Measurements from ENCODE around the gene KCNH4. TPM values are rescaled to one million over a fixed set of nuclear protein-coding genes. Genes with fewer than 3 reads are reported as not detected.

The KCNH4 gene
- total and polyA plus RNA-seq, 9 donors: 0.07 to 0.40 (median 0.12) TPM; not detected in 4

DNA sequence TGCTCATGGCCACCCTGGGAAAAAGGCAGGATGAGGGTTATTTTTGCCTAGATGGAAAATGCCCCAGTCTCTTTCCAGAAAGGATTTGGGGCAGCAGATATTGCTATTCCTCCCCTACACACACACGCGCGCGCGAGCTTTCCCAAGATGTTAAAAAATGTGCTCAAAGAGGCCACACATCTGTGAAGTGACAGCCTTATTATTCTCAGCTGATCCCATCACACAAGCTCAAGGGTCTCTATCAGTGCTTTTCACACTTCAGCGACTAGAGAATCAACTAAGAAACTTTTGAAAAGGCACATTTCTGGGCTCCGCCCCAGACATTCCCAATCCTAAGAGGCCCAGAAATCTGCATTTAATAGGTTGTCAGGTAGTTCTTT, 20.4 kb downstream of the KCNH4 start:
- H3K27ac ChIP-seq: no peak overlapping the region
- no peaks in the 10 kb centered on the region for H3K4me1 ChIP-seq (ENCODE audit: insufficient read depth)
- 84 to 88% (median 86%) methylated on average over 7 of the region's 7 CpGs for WGBS, 3 donors
- H3K4me3 ChIP-seq: no peak overlapping the region
- no peak for DNase-seq
- TF ChIP-seq, protein P1, sequence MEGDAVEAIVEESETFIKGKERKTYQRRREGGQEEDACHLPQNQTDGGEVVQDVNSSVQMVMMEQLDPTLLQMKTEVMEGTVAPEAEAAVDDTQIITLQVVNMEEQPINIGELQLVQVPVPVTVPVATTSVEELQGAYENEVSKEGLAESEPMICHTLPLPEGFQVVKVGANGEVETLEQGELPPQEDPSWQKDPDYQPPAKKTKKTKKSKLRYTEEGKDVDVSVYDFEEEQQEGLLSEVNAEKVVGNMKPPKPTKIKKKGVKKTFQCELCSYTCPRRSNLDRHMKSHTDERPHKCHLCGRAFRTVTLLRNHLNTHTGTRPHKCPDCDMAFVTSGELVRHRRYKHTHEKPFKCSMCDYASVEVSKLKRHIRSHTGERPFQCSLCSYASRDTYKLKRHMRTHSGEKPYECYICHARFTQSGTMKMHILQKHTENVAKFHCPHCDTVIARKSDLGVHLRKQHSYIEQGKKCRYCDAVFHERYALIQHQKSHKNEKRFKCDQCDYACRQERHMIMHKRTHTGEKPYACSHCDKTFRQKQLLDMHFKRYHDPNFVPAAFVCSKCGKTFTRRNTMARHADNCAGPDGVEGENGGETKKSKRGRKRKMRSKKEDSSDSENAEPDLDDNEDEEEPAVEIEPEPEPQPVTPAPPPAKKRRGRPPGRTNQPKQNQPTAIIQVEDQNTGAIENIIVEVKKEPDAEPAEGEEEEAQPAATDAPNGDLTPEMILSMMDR (IDR thresholded peaks at IDR 0.05): no peak
- TF ChIP-seq POLR2A (IDR thresholded peaks at IDR 0.05) (no peak), EP300 (IDR thresholded peaks at IDR 0.05) (no peak)
- intact Hi-C loops (cut with DNase I): no loop called here
- H3K36me3 ChIP-seq: no peaks in the 10 kb centered on the region
- no peaks in the 10 kb centered on the region for H3K27me3 ChIP-seq
- H3K9me3 ChIP-seq: no peaks in the 10 kb centered on the region

DNA sequence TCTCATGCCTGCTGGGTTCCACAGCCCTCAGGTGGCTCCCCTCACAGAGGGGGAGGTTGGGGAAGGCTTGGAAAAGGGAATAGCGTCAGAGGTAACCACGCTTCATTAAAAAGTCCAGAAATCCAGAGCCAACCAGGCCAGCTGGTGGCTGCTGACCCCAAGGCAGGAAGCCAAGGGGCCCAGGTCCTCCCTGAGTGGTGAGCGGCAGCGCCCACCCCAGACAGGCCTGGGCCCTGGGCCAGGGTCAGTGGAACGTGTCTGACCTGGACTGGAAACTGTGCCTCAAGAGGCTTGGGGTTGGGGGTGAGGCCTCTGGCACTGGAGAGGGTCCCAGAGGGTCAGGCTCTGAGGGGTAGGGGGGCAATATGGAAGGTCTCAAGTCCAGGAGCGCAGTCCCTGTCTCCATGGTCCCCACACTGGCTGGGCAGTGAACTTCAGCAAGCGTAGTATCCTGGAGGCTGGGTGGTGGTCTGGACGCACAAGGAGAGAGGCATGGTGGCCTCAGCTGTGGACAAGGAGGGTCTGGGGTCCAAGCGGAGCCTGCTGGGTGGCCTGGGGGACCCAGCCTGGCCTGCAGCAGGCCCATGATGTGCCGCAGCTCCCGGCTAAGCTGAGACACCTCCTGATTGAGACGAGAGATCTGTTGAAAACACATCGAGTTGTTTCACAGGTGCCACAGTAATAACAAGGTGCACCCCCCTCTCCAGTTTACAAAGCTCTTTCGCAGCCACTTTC, 21.0 kb downstream of the KCNH4 start:
- H3K9me3 ChIP-seq: no peaks in the 10 kb centered on the region
- DNase-seq: no peak
- 59 to 62% (median 60%) methylated on average over 14 of the region's 14 CpGs for WGBS, 3 donors
- no peaks in the 10 kb centered on the region for H3K27me3 ChIP-seq
- H3K4me1 ChIP-seq (ENCODE audit: insufficient read depth): peaks cover 2% of the 10 kb centered on the region
- H3K27ac ChIP-seq: no peak overlapping the region
- intact Hi-C loops (cut with DNase I): no loop called here
- H3K4me3 ChIP-seq: no peak overlapping the region
- H3K36me3 ChIP-seq: no peaks in the 10 kb centered on the region
- no peak for TF ChIP-seq EP300 (IDR thresholded peaks at IDR 0.05)
- TF ChIP-seq POLR2A (IDR thresholded peaks at IDR 0.05): no peak
- TF ChIP-seq, protein P1 (IDR thresholded peaks at IDR 0.05): no peak

GRCh38 chr17:42155614-42156045, 25.3 kb downstream of the KCNH4 start:
- H3K36me3 ChIP-seq: no peaks in the 10 kb centered on the region
- no peaks in the 10 kb centered on the region for H3K9me3 ChIP-seq
- H3K27me3 ChIP-seq: no peaks in the 10 kb centered on the region
- peaks cover 5% of the 10 kb centered on the region for H3K4me1 ChIP-seq (ENCODE audit: insufficient read depth)
- intact Hi-C loops (cut with DNase I): no loop called here
- no peak for TF ChIP-seq EP300 (IDR thresholded peaks at IDR 0.05)
- TF ChIP-seq, protein P1 (IDR thresholded peaks at IDR 0.05): no peak
- no peak for TF ChIP-seq POLR2A (IDR thresholded peaks at IDR 0.05)
- no peak overlapping the region for H3K27ac ChIP-seq
- WGBS, 3 donors: 18 to 25% (median 21%) methylated on average over 17 of the region's 17 CpGs
- DNase-seq: no peak
- H3K4me3 ChIP-seq: peak overlapping the region; percentile 94

GRCh38 chr17:42153919-42154742, 26.8 kb downstream of the KCNH4 start:
- Histone ChIP-seq H3K27ac (no peak overlapping the region), H3K4me3 (peak overlapping the region; percentile 94), H3K36me3 (no peaks in the 10 kb centered on the region), H3K27me3 (no peaks in the 10 kb centered on the region), H3K4me1 (ENCODE audit: insufficient read depth) (peaks cover 5% of the 10 kb centered on the region), H3K9me3 (no peaks in the 10 kb centered on the region)
- no peak for DNase-seq
- WGBS, 3 donors: 5 to 6% (median 5%) methylated on average over 15 of the region's 15 CpGs
- TF ChIP-seq EP300 (IDR thresholded peaks at IDR 0.05): no peak
- no peak for TF ChIP-seq POLR2A (IDR thresholded peaks at IDR 0.05)
- TF ChIP-seq, protein P1 (IDR thresholded peaks at IDR 0.05): no peak
- intact Hi-C loops (cut with DNase I): no loop called here

Measured in ovary (tissue), 9 donors.